GM19395 (cell line): ENCODE data around the gene NRCAM.

Experiments
- ATAC-seq: cut with Tn5 transposase; IDR thresholded peaks from one replicate; pipeline ENCODE4 v1.9.1; 2021; ENCODE audit warnings: mild to moderate bottlenecking, moderate library complexity; ENCODE audit not compliant: unreplicated experiment

The NRCAM gene

GRCh38 chr7:108427766-108428165 lies 28.5 kb downstream of the NRCAM start:
- no peak for ATAC-seq

- ATAC-seq, result no peak
Observed at GRCh38 chr7:108425714-108426275, 30.4 kb downstream of the NRCAM start.

DNA sequence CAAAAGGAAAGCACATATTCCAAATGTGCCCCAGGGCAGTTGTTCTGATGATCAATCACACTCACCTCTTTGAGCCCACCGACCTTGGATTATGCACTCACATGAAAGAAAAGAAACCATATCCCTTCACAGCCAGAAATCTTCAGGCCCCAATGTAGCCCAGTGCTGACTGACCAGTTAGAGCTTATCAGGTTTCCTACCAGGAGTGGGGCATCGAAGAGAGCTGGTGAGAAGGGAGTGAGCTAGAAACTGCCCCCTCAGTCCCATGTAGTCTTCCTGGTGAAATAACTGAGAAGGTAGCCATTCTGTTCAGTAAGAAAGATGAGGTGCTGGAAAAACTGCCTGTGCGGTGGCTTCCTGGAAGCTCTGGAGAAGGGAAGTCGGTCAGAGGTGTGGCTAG lies 32.2 kb downstream of the NRCAM start:
- no peak for ATAC-seq

DNA sequence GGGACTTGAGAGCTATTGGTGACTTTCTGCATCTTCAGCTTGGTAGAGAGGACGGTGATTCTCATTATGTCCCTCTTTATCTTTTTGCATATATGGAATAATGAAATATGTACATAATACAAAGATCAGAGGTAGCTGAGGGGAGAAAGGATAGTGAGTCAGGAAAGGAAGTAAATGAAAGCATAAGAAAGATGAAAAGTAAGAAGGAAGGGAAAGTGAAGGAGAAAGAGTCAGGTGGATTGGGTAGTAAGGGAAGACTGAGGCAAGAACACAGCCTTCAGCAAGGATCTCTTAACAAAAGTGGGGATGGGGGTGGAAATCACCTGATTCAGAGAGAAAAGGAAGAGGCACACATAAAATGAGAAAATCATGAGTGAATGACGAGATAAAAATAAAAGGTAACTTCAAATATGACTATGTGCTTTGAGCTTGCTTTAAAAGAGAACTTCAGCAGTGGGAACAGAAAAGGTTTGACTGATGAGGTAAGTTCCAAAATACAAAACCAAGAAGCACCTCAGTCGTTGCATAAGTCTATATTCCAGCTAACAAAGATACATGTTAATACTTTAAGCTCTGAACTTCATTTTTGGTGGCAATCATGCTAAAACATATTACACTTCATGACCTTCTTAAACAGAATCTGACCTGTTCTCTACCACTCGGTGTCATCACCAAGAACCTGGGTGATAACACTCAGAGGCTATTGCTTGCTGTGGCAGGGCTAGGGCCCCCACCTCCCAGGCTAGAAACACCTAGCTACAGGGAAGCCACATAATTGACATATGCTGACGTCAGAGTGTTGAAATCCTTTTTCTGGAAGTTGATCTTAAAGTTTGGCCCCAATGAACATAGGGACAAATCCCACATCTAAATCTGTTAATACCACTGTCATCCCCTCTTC lies 32.9 kb downstream of the NRCAM start:
- ATAC-seq, result no peak

DNA sequence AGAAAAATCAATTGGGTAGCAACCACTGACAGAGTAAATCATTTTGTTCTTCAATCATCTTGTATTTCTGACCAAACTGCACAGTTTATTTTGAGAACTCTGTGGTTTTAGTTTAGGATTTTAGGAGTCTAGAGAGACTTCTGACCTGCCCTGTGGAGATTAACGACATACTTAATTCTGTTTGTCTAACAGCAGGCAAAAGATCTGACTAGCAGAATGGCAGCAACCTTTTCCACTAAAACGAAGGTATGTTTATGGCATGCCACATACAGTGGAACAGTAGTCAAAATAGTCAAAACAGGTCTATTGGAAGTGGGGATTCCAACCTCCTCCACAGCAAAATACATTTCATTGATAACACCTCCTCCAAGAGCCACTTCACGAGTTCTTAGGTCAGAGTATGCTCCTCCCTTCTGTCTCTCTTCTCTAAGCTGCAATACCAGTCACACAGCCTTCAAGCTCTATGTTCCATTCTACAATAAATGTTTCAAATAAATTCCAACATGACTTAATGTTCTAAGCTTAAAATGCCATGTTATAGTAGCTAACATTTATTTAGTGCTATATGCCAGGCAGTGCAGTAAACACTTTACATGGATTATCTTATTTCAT lies 34.4 kb downstream of the NRCAM start:
- no peak for ATAC-seq

- ATAC-seq, result no peak
Observed at GRCh38 chr7:108419961-108420908, 36.0 kb downstream of the NRCAM start.

- no peak for ATAC-seq
Observed at GRCh38 chr7:108418946-108419345, 37.3 kb downstream of the NRCAM start.

DNA sequence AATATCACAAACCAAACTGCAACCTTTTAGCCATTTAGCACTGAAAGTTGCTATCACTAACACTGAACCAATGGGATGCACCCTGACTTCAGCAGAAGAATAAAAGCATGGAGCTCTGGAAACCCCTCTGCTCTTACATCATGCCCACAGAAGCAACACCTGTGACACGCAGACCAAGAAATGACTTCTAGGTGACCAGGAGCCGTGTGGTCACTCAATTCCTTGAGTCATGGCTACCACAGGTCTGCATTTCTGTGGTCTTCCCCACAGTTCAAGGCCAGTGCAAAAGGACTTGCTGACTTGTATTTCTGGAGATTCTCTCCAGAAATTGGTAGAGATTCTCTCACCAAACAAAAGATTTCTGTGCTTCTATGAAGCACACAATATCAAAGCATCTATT lies 38.3 kb downstream of the NRCAM start:
- ATAC-seq, result no peak

- ATAC-seq, result no peak
Observed at GRCh38 chr7:108417144-108417543, 39.1 kb downstream of the NRCAM start.

DNA sequence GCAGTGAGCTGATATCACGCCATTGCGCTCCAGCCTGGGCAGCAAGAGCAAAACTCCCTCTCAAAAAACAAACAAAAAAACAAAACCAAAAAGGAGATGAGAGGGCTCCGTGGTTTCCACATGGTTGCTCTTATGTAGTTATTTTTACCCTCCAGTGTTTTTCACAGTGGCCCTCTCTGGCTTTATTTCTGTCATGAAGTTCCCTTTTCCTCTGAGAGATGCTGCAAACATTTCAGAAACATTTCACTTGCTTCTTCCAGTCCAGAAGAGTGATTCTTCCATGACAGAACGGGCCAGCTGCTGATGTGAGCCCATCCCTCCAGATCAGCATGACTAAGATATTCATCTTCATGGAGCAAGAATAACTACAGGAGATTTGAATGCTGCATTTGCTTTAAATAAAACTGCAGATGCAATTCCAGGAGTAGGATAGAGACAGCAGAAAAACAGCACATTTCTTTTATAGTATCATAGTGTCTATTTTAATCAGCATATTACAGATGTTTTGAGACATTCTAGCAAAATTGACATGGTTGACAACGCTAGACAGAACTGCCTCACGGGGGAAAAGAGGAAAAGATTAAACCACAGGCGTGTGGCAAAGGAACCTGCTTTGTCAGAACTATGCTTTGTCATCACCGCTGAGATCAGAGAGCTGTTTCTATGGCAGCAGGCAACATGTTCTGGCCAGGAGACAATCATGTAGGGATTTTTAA lies 40.3 kb downstream of the NRCAM start:
- ATAC-seq, result peak; percentile 92

DNA sequence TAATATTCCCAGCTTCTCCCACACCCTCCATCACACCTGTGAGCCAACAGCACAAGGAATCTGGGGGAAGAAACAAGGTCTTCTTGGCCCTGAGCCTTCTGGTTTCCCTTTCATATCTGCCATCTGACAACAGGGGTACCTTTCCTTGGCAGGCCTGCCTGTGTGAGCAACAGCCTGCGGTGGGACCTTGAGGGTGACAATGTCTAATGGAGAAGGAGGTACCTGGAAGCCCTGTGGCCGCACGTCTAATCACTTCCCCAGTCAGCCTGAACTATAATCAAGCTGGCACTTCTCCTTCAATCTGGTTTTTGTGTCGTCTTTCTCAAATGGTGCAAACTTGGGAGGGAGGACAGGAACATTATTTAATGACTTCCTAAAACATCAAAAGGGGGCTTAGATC lies 41.2 kb downstream of the NRCAM start:
- ATAC-seq, result no peak

DNA sequence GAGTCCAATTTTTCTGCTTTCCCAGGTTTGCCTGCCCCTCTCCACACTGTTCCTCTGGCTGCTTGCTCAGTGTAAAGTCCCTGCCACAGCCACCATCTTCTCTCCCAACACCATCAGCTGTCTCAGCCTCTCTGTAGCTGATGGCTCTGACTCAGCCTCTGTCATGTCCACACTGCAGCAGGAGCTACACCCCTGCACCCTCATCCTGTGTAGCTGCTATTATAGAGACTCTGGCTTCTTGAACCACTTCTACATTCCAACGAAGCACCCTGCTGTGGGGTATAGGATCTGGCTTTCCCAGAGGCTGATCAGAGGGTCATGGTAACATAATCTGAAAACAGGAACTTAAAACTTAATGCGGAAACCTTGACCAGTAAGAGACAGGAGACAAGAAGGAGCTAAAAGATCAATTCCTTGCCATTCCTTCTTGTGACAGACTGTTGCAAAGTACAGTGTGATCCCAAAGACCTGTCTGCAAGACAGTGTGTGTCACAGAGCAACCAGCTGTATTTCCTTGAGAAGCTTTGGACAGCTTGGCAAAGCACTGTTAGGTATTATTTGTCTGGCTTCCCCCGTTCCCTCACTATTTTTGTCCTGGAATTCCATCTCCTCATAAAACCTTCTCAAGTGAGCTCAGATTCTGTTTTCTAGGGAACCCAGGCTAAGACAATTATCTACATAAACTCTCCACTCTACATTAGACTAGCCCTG lies 42.3 kb downstream of the NRCAM start:
- no peak for ATAC-seq

DNA sequence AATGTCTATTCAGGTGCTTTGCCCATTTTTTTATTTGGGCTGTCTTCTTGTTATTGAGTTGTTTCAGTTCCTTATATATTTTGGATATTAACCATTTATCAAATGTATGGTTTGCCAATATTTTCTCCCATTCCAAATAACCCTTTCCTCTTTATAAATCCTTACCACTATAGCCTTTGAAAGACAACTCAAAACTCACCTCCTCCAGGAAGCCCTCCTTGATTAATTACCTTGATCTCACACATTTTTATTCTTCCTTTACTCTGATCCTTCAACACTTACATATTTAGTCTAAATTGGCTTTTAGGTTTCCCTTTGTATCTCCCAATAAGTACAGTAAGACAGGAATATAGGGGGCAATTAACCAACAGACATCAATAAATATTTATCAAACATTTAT lies 42.9 kb downstream of the NRCAM start:
- no peak for ATAC-seq

- no peak for ATAC-seq
Observed at GRCh38 chr7:108409146-108409545, 47.1 kb downstream of the NRCAM start.

- no peak for ATAC-seq
Observed at GRCh38 chr7:108408296-108408991, 47.8 kb downstream of the NRCAM start.

- no peak for ATAC-seq
Observed at GRCh38 chr7:108407676-108408075, 48.6 kb downstream of the NRCAM start.

DNA sequence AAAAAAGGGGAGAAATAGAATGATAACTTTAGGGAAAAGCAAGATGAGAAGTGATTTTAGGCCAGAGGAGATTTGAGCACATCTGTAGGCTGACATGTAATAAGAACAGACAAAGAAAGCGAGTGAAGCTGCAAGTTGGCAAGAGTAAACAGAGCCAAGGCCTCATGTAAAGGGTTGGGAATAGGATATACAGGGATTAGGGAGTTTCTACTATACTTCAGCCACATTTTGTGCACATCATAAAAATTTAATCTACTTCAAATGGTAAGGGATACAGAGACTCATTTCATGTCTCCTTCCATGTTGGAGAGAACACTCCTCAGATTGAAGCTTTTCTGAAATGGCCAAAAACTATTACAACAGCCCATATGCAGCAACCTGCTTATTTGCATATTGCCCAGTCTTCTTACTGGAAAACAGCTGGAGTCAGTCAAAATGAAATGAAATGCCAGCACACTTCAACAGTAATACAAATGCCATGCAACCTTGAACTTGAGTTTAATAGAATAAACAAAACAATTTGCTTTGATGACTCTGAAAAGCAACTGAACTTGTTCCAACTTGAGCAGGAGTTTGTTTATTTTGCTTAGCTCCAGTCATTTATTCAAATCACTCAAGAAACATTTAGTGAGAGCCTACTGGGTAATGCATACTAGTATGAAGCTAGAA lies 49.9 kb downstream of the NRCAM start:
- ATAC-seq, result no peak
